Measurements from ENCODE around the gene CLDN11. TPM values are rescaled to one million over a fixed set of nuclear protein-coding genes. Genes with fewer than 3 reads are reported as not detected.

Gene CLDN11
- total RNA-seq, 2 experiments from 2014 or later = 0.32 to 0.34 TPM

GRCh38 chr3:170372190-170372879 is 46.3 kb upstream of the CLDN11 start:
- Histone ChIP-seq H3K9me2 (ENCODE audit: insufficient read depth, low read length) (no peaks in the 10 kb centered on the region), H3K4me3 (ENCODE audit: low read depth, low read length, poor library complexity, severe bottlenecking) (no peak overlapping the region), H3K4me2 (ENCODE audit: low read length) (peak overlapping the region; percentile 29), H3K79me2 (ENCODE audit: insufficient read depth, low read depth, low read length) (peaks cover 100% of the 10 kb centered on the region), H3K4me1 (ENCODE audit: insufficient read depth, low read length, poor library complexity, severe bottlenecking) (peaks cover 52% of the 10 kb centered on the region), H4K20me1 (ENCODE audit: insufficient read depth, low read length) (peaks cover 14% of the 10 kb centered on the region; the same call in 1 of the 2 replicates), H3K9me3 (ENCODE audit: low read length) (no peaks in the 10 kb centered on the region; the same call in 1 of the 2 replicates), H3K36me3 (ENCODE audit: insufficient read depth, low read length) (peaks cover 92% of the 10 kb centered on the region), H2AFZ (ENCODE audit: low read length) (no peak overlapping the region), H3K27ac (ENCODE audit: low read depth, low read length, poor library complexity, severe bottlenecking) (peak overlapping the region; percentile 24)
- TF ChIP-seq EZH2phosphoT487 (IDR thresholded peaks at IDR 0.05; ENCODE audit: borderline replicate concordance, low read depth, low read length) (no peak), CTCF (conservative IDR thresholded peaks at IDR 0.05; ENCODE audit: low read length) (no peak)
- BruUV-seq (replicated peaks) = no TSS peak
- CTCF ChIA-PET (ENCODE audit: unreplicated experiment) = no interaction called here
- intact Hi-C loops (cut with micrococcal nuclease; ENCODE audit: unreplicated experiment) = no loop called here
- DNase-seq (ENCODE audit: low spot score) = no peak
- POLR2A ChIA-PET = interaction anchor here (0.6 to 1.1 kb wide), 2 partner anchors 14 to 545 kb away, joined by 3 to 6 read pairs; no protein-coding TSS in a partner anchor

GRCh38 chr3:170383567-170383966 is 35.1 kb upstream of the CLDN11 start:
- Histone ChIP-seq H3K36me3 (ENCODE audit: insufficient read depth, low read length) (peaks cover 95% of the 10 kb centered on the region), H3K9me3 (ENCODE audit: low read length) (peaks cover 3% of the 10 kb centered on the region; the same call in 1 of the 2 replicates), H3K79me2 (ENCODE audit: insufficient read depth, low read depth, low read length) (peaks cover 74% of the 10 kb centered on the region), H3K4me2 (ENCODE audit: low read length) (no peak overlapping the region), H3K27ac (ENCODE audit: low read depth, low read length, poor library complexity, severe bottlenecking) (no peak overlapping the region), H2AFZ (ENCODE audit: low read length) (no peak overlapping the region), H3K4me1 (ENCODE audit: insufficient read depth, low read length, poor library complexity, severe bottlenecking) (no peaks in the 10 kb centered on the region), H3K4me3 (ENCODE audit: low read depth, low read length, poor library complexity, severe bottlenecking) (no peak overlapping the region), H3K9me2 (ENCODE audit: insufficient read depth, low read length) (no peaks in the 10 kb centered on the region), H4K20me1 (ENCODE audit: insufficient read depth, low read length) (peaks cover 6% of the 10 kb centered on the region)
- intact Hi-C loops (cut with micrococcal nuclease; ENCODE audit: unreplicated experiment) = no loop called here
- DNase-seq (ENCODE audit: low spot score) = no peak
- POLR2A ChIA-PET = interaction anchor here (0.6 to 5.4 kb wide), 8 partner anchors 8 to 428 kb away, joined by 3 to 29 read pairs (median 4); no protein-coding TSS in a partner anchor
- CTCF ChIA-PET (ENCODE audit: unreplicated experiment) = no interaction called here
- TF ChIP-seq CTCF (conservative IDR thresholded peaks at IDR 0.05; ENCODE audit: low read length) (no peak), EZH2phosphoT487 (IDR thresholded peaks at IDR 0.05; ENCODE audit: borderline replicate concordance, low read depth, low read length) (no peak)
- no TSS peak for BruUV-seq (replicated peaks)

- POLR2A ChIA-PET = interaction anchor here (0.6 to 5.4 kb wide), 4 partner anchors 8 to 30 kb away, joined by 3 to 29 read pairs (median 3); no protein-coding TSS in a partner anchor
- peaks cover 52% of the 10 kb centered on the region for H3K79me2 ChIP-seq (ENCODE audit: insufficient read depth, low read depth, low read length)
- no peak for DNase-seq (ENCODE audit: low spot score)
- H3K4me2 ChIP-seq (ENCODE audit: low read length) = no peak overlapping the region
- peaks cover 6% of the 10 kb centered on the region; the same call in 1 of the 2 replicates for H4K20me1 ChIP-seq (ENCODE audit: insufficient read depth, low read length)
- H3K9me2 ChIP-seq (ENCODE audit: insufficient read depth, low read length) = no peaks in the 10 kb centered on the region
- intact Hi-C loops (cut with micrococcal nuclease; ENCODE audit: unreplicated experiment) = no loop called here
- peaks cover 96% of the 10 kb centered on the region for H3K36me3 ChIP-seq (ENCODE audit: insufficient read depth, low read length)
- no peak overlapping the region for H3K27ac ChIP-seq (ENCODE audit: low read depth, low read length, poor library complexity, severe bottlenecking)
- H3K9me3 ChIP-seq (ENCODE audit: low read length) = peaks cover 3% of the 10 kb centered on the region; the same call in 1 of the 2 replicates
- H3K4me1 ChIP-seq (ENCODE audit: insufficient read depth, low read length, poor library complexity, severe bottlenecking) = no peaks in the 10 kb centered on the region
- H2AFZ ChIP-seq (ENCODE audit: low read length) = no peak overlapping the region
- TF ChIP-seq EZH2phosphoT487 (IDR thresholded peaks at IDR 0.05; ENCODE audit: borderline replicate concordance, low read depth, low read length) = no peak
- no peak for TF ChIP-seq CTCF (conservative IDR thresholded peaks at IDR 0.05; ENCODE audit: low read length)
- no peak overlapping the region for H3K4me3 ChIP-seq (ENCODE audit: low read depth, low read length, poor library complexity, severe bottlenecking)
- CTCF ChIA-PET (ENCODE audit: unreplicated experiment) = no interaction called here
- no TSS peak for BruUV-seq (replicated peaks)
Observed at GRCh38 chr3:170386468-170386867, 32.2 kb upstream of the CLDN11 start.

Measured in OCI-LY7 (cell line).